ENCODE data around the gene FCHSD2.

The FCHSD2 gene

DNA sequence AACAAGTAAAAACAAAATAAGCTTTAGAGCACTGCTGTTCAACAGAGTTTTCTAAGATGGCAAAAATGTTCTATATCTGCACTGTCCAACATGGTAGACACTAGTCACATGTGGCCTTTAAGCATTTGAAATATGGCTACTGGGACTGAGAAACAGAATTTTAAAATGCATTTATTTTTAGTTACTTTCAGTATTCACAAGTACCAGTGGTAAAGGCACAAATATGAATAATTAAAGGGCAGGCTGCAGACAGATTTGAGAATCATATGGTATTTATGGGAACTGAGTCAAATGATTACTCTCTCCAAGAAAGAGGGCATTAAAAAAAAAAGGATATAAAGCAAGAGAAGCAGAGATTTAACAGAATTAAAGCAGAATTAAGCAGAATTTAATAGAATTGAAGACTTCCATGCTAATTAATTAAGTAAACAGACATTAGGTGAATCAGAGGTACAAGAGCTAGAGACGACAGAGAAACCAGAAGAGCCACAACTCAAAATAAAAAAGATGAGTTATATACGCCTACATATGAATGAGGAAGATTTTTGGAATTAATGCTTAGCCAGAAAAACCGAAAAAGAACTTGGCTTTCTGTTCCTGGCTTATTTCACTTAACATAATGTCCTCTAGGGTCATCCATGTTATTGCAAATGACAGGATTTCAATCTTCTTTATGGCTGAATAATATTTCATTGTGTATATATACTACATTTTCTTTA is 167.5 kb downstream of the FCHSD2 start:
- DNase-seq (ENCODE audit: low read depth in 1 of 2, low spot score in 1 of 2) = no peak

DNA sequence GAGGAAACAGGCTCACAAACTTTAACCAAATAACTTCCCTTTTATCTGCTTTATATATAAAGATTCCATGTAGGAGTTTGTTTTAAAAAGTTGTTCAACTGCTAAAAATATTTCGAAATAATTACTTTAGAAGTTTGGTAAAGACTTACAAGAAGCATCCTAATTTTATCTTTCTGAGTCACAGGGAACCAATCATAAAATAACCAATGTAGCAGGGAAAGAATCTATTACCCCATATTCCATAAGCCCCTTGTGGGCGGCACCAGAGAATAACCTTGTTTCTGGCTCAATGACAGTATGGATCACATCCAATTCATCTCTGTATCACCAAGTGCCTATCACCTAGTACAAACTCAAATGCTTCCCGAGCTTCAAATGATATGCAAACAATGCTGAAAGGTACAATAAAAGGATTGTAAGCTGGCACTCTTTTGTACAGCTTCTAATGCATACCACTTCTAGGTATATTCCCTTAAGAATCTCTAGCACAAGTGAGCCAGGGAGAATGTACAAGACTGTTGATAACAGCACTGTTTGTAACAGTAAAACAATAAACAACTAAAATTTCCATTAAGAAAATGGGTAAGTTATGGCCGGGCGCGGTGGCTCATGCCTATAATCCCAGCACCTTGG is 169.5 kb downstream of the FCHSD2 start:
- DNase-seq (ENCODE audit: low read depth in 1 of 2, low spot score in 1 of 2) = no peak

DNA sequence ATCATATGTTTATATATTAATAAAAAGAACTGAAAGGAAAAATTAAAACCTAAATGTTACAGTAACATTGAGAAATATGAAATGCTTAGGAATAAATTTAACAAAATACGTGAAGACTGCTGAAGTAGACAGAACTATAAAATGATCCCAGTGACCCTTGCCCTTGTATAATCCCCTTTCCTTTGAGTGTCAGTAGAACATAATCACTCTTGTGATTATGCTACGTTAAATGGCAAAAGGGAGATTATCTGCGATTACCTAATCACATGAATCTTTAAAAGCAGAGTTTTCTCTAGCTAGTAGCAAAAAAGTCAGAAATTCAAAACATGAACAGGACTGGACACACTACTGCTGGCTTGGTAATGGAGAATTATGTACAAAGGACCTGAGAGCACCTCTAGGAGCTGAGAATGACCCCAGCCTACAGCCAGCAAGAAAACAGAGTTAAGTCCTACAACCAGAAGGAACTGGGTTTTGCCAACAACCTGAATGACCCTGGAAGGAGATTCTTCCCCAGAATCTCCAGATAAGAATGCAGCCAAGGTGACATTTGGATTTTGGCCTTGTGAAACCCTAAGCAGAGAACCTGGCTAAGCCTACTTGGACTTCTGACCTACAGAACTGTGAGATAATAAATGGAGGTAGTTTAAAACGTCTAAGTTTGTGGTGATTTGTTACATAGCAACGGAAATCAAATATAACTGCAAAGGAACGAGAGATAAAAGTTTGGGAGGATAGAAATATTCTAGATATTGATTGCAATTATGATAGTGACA is 170.7 kb downstream of the FCHSD2 start:
- no peak for DNase-seq (ENCODE audit: low read depth in 1 of 2, low spot score in 1 of 2)

DNA sequence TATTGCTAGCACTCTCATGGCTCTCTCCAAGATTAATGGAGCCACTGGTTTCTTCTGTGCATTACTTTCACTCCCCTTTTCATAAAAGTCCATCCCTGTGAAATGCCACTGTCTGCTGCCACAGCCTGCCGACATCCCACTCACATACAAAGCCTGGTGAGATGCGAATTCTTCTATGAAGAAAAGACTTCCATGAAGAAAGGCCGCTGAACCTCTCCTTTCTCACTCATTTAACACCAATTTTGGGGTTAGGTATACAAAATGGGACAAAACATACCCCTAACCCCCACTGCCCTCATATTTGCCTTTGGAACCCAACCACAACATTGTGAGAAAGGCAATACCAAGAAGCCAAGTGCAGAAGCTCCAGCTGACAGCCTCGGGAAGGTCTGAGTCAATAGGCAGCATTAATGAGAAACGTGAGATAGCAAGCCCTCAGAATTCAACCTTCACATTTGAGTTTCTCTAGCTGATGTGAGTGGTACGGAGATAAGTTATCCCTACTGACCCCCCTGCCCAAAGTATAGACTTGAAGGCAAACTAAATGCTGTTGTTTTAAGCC is 171.5 kb downstream of the FCHSD2 start:
- DNase-seq (ENCODE audit: low read depth in 1 of 2, low spot score in 1 of 2) = no peak

DNA sequence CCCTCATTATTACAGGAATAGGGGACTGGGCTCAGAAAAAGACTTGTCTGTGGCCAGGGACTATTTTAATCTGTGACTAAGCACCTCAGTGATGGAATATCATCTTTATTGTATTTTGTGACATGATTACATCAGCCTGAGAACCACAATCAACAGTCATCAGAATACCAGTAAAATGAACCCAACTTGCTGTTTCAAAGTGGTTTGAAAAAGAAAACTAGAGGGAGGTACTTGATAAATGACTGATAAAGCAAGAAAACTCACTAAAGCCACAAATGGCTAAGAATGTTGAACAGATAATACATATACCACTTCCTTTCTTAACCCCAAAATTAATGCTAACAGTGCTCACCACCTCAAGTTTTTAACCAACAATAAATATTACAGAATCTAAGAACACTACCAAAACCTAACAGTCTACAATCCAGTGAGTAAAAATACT is 172.2 kb downstream of the FCHSD2 start:
- DNase-seq (ENCODE audit: low read depth in 1 of 2, low spot score in 1 of 2) = no peak

DNA sequence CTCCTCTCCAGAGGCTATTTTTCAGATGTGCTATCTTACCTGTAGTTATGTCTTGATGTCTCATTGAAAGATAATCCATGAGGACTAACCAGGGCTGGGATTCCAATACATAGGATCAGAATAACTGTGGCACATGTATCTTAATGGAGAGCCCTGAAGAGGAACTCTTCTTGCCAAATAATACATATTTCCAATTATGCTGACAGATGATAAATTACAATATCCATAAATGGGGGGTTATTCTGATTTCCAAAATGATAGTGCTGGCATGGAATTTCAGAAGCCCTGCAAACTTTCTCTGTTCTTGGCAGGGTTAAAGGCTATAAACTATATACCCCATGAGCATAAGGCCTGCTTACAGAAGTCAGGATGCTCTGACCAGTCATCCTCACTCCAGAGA is 173.7 kb downstream of the FCHSD2 start:
- no peak for DNase-seq (ENCODE audit: low read depth in 1 of 2, low spot score in 1 of 2)

DNA sequence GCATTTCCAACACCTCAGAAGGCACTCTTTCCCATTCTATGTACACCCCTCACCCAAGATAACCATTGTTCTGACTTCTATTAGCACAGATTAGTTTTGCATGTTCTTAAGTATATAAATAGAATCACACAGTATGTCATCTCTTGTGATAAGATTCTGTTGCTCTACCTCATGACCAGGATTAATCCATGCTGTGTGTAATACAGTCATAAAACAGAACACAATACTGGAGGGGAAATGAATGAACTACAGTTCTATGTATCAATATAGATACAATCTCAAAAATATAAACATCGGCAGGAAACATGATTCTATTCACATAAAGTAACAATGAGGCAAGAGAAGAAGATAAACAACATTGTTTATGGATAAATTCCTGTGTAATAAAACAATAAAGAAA is 176.4 kb downstream of the FCHSD2 start:
- DNase-seq (ENCODE audit: low read depth in 1 of 2, low spot score in 1 of 2) = no peak

DNA sequence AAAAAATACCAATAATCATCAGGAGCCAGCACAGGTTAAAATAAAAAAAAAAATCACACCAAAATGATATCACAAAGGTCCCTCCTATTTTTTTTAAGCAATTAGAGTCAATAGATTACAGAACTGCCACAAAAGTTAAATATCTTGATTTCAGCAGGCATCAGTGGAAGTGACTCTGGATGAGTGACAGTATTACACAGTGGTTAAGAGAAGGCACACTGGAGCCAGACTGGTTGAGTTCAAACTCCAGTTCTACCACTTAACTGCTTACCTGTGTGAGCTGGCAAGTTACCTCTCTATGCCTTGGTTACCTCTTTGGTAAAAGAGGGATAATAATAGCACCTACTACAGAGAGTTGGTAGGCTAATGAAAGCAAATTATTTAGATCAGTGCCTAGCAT is 179.4 kb downstream of the FCHSD2 start:
- DNase-seq (ENCODE audit: low read depth in 1 of 2, low spot score in 1 of 2) = no peak

DNA sequence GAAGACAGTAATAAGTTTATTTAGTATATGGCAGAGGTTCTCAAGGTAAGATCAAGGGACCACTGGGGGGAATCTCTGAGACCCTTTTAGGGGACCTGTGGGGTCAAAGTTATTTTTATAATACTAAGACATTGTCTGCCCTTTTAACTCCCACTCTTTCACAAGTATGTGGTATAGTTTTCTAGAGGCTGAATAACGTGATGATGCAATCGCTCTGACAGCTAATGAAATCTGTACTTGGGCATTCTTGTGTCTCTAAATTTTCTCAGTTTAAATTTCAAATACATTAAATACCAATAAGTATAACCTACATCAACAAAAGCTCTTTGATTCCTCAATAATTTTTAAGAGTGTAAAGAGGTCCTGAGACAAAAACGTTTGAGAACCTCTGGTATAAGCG is 180.0 kb downstream of the FCHSD2 start:
- no peak for DNase-seq (ENCODE audit: low read depth in 1 of 2, low spot score in 1 of 2)

DNA sequence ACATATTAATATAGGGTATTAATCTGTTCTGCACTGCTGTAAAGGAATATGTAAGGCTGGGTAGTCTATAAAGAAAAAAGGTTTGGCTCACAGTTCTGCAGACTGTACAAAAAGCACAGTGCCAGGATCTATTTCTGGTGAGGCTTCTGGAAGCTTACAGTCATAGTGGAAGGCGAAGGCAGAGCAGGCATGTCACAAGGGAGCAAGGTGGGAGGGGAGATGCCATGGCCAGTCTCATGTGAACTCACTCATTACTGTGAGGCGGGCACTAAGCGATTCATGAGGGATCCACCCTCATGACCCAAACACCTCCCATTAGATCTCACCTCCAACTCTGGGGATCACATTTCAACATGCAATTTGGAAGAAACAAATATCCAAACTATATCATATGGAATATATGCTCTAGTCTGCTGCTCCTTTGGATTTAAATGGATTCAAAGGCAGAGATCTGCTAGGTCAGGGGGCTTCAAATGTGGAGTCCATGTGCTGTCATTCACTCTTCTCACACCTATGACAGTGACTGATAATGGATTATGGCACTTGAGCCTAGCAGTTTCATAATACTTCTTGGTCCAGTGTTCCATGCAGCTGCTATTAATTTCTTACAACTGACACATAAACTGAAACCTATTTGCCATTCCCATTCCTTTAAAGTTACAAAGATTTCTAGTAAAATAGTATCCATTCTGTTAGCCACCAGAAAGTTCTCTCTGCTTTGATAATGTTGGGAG is 182.0 kb downstream of the FCHSD2 start:
- no peak for DNase-seq (ENCODE audit: low read depth in 1 of 2, low spot score in 1 of 2)

DNA sequence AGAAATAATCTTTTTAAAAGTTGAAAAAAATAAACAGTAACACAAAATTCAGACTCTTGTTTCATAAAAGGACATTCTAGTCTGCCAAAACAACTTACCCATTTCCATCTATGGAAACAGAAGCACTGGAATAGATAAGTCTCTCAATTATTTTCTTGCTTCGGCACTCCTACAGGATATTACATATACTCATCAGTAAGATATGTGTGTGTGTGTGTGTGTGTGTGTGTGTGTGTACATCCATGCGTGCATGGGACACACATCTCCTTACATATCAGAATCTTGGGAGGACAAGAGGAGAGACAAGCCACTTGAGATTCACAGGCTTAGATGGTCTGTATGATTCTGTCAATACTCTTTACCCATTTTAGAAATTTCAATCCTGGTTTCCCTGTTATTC is 183.3 kb downstream of the FCHSD2 start:
- DNase-seq (ENCODE audit: low read depth in 1 of 2, low spot score in 1 of 2) = no peak

DNA sequence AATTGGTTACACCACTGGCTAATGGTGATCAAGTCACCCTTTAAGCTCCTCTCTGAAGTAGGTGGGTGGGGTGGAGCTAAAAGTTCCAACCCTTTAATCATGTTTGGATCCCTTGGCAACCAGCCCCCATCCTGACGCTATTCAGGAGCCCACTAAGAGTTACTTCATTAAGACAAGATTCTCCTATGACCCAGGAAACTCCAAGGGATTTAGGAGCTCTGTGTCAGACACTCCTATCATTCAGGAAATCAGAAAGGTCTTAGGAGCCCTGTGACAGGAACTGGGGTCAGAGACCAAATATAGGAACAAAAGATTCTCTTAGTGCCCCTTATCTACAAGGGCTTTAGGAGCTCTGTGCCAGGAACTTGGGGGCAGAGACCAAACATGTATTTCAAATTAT is 186.7 kb downstream of the FCHSD2 start:
- DNase-seq (ENCODE audit: low read depth in 1 of 2, low spot score in 1 of 2) = no peak

DNA sequence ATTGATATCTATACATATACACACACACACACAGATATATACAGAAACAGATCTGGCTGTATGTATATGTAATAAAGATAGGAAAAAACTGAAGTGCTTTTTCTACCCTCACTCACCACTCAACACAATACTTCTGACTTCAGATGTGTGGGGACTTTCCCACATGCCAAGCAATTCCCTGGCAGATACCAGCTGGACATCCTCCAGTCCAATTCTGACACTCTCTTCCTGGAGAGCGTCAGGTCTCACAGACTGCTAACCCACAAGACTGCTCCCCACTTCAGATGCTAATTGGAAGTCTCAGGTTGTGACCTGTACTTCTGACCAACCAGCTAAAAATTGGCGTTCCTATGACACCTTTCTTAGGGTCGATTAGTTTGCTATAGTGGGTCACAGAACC is 187.3 kb downstream of the FCHSD2 start:
- no peak for DNase-seq (ENCODE audit: low read depth in 1 of 2, low spot score in 1 of 2)

DNA sequence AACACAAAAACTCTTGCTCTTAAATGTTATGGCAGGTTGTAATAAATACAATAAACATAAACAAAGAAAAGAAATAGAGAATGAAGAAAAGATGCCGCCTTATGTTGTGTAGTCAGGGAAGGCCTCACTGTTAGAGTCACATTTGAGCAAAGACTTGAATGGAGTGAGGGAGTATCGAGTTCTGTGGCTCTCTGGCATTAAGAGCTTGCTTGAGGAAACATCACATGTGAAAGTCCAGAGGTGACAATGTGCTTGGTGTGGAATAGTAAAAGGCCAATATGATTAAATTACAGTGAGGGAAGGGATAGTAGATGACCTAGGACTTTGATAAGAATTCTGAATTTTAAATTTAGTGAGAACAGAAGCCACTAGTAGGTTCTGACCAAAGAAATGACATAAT is 188.5 kb downstream of the FCHSD2 start:
- DNase-seq (ENCODE audit: low read depth in 1 of 2, low spot score in 1 of 2) = no peak

DNA sequence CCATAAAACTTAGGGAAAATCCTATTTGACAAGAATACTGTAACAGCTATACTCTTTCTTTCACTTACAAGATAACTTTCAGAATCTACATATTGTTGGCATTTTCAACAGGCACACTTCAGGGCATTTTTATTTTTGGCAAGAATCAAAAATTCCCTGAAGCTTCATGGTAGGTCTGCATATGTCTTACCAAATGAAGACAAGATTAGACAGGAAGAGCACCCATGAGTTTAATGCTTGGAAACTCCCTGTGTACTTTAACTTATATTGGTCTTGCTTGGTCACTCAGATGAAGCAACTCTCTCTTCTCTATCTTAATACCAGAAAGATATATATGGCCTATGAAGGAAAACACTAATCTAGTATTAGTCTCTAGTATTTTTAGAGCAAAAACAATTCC is 190.2 kb downstream of the FCHSD2 start:
- no peak for DNase-seq (ENCODE audit: low read depth in 1 of 2, low spot score in 1 of 2)

DNA sequence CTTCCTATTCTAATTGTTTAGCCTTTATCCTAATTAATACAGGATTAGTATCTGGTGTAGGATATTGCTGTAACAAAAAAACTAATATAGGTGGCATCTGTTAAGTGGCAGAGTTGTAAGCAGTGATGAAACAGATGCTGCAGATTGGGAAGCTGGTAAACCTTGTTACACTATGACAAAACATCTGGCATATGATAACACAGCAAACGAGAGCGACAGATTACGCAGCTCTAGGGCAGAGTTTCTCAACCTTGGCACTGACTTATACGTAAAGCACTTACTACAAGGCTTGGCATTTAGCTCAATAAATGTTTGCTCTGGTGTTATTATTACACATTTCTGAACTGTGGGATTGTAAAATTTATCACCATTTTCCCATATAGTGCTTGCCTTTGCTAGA is 190.9 kb downstream of the FCHSD2 start:
- DNase-seq (ENCODE audit: low read depth in 1 of 2, low spot score in 1 of 2) = no peak

DNA sequence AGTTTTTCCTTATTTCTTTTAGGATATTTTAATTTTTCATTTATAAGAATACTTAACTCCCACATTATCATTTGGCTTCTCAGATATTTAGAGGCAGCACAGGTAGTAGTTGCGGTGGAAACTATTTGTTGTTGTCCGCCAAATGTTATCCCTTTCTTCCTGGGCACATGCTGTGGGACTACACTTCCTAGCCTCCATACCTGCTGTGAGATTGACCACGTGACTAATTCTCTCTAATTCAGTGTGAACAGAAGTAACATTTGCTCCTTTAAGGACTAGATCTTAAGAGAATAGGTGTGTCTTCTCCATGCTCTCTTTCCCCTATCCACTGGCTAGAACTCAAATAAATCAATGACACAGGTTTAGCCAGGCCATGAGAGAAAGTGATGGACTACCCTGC is 191.4 kb downstream of the FCHSD2 start:
- DNase-seq (ENCODE audit: low read depth in 1 of 2, low spot score in 1 of 2) = no peak

DNA sequence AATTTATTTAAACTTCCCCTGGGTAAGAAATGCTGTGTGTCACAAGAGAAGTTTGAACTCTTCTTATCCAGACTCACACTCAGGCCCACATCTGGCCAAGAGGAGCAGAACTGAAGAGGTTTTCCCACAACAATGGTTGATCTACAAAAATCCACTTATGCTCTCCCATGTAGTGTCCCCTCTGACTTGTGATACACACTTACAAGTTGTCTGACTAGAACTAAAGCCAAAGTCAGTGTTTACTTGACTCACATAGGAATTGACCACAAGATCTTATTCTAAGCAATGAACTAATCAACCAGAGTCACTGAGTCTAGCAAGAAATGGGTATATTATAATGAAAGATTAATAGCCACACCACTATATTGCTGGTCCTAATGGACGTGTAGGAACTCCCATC is 194.9 kb downstream of the FCHSD2 start:
- no peak for DNase-seq (ENCODE audit: low read depth in 1 of 2, low spot score in 1 of 2)

DNA sequence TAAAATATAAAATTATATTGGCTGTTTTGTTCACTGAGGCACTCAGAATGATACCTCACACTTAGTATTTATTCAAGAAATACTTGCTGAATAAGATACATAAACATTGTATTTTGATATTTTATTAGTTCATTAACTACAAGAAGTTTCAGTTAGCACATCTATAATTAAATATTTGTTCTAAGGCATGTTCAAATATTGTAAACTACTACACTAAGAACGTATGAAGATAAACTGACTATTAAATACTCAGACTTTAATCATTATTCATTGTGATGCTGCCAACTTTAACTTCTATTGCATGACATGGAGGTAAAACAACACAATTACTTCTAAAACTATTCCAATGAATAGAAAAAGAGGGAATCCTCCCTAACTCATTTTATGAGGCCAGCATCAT is 198.5 kb downstream of the FCHSD2 start:
- no peak for DNase-seq (ENCODE audit: low read depth in 1 of 2, low spot score in 1 of 2)

DNA sequence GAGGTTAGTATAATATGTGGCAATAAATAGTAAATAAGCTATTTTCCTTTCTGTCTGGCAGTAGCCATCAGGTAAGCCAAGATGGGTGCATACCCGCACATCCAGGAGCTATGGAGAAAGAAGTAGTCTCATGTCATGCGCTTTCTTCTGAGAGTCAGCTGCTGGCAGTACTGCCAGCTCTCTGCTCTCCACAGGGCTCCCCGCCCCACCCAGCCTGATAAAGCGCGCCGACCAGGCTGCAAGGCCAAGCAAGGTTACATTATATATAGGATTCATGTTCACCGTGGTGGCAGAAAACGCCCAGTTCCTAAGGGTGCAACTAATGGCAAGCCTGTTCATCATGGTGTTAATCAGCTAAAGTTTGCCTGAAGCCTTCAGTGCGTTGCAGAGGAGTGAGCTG is 201.7 kb downstream of the FCHSD2 start:
- DNase-seq (ENCODE audit: low read depth in 1 of 2, low spot score in 1 of 2) = no peak

DNA sequence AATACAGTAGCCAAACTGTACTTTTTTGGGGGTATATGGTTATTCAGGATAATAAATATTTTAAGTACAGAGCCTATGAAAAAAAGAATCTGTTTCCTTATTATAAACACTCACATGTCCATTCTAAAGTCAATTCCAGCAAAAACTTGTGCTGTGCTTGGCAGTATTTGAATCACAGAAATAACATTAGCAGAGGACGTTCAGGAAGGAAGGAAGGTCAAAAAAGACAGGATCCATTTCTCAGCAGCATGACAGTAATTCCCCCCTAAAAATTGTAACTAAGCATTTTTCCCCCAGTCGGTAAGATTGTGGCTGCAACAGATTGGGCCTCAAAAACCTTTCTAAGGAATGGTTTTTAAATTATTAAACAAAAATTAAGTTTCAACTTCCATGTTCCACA is 203.1 kb downstream of the FCHSD2 start:
- DNase-seq (ENCODE audit: low read depth in 1 of 2, low spot score in 1 of 2) = no peak
